ENCODE results near the gene TMTC2. TPM values are rescaled to one million over a fixed set of nuclear protein-coding genes. Genes with fewer than 3 reads are reported as not detected.

Gene TMTC2
- total and polyA plus RNA-seq, 2 donors (not counting 3 experiments of a cell fraction or from before 2014, with no cell fraction given) = 4.1 to 7.8 TPM

DNA sequence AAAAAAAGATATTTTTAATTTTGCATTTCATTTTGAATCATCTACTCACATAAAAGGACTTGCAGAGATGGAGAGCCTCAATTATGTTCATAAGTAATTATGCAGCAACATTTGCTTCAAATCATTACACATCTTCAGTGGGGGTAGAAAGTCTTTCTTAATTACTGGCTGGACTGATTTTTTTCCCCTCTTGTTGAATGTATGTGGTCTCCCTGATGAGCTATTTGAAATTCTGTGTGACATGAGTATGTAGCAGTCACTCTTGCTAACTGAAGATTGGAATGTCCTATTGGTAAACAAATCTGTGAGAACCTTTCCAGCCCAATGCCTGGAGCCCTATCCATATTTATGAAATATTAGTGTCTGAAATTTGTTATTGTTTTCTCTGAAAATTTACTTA is 139.8 kb downstream of the TMTC2 start:
- POLR2A ChIA-PET = no interaction called here
- no peak overlapping the region for H3K4me3 ChIP-seq (replicated peaks in 1 of 3; ENCODE audit: insufficient read depth in 1 of 3, low read depth in 1 of 3, low read length in 3 of 3)
- no peaks in the 10 kb centered on the region for H3K36me3 ChIP-seq (ENCODE audit: control insufficient read depth in 2 of 2, extremely low read depth in 1 of 2, insufficient read depth in 2 of 2, low read length in 2 of 2)
- FAIRE-seq (no peak), DNase-seq (ENCODE audit: low read depth, low spot score) (no peak)
- CTCF ChIA-PET = no interaction called here
- no peaks in the 10 kb centered on the region for H3K4me1 ChIP-seq (ENCODE audit: control insufficient read depth, extremely low read depth, insufficient read depth, low read length)
- no peak overlapping the region for H3K27ac ChIP-seq (ENCODE audit: insufficient read depth, low read depth, low read length)
- dilution Hi-C loops (cut with MboI; ENCODE audit: extremely low pct_ligation_motif_present, low sequenced_read_pairs) (no loop called here), intact Hi-C loops (cut with micrococcal nuclease) (no loop called here)
- BruUV-seq (replicated peaks) = no TSS peak
- no peaks in the 10 kb centered on the region for H3K79me2 ChIP-seq (ENCODE audit: control insufficient read depth, insufficient read depth, low read length)
- no peak overlapping the region for H2AFZ ChIP-seq (ENCODE audit: low read depth, low read length)
- H3K4me2 ChIP-seq (ENCODE audit: insufficient read depth, low read length) = no peak overlapping the region
- H3K27me3 ChIP-seq (ENCODE audit: control insufficient read depth in 2 of 2, insufficient read depth in 2 of 2, low read length in 2 of 2) = no peaks in the 10 kb centered on the region
- no peak overlapping the region for H3K9ac ChIP-seq (replicated peaks; ENCODE audit: extremely low read depth, insufficient read depth, low read length)
- TF ChIP-seq MYC (IDR thresholded peaks at IDR 0.05; ENCODE audit: low read depth, low read length) (no peak), JUN (IDR thresholded peaks at IDR 0.05; ENCODE audit: borderline replicate concordance, insufficient read depth, insufficient read length, low read depth) (no peak), POLR2AphosphoS5 (IDR thresholded peaks at IDR 0.05; ENCODE audit: insufficient read depth, low read depth, low read length) (no peak), POLR2A (IDR thresholded peaks at IDR 0.05; ENCODE audit: low read depth, low read length) (no peak)
- H3K9me1 ChIP-seq (replicated peaks; ENCODE audit: control insufficient read depth, extremely low read depth, insufficient read depth, low read length) = no peaks in the 10 kb centered on the region
- no peaks in the 10 kb centered on the region for H3K9me3 ChIP-seq (replicated peaks; ENCODE audit: control insufficient read depth, insufficient read depth, low read length)
- H4K20me1 ChIP-seq (replicated peaks; ENCODE audit: control insufficient read depth, extremely low read depth, insufficient read depth, low read length) = no peaks in the 10 kb centered on the region

DNA sequence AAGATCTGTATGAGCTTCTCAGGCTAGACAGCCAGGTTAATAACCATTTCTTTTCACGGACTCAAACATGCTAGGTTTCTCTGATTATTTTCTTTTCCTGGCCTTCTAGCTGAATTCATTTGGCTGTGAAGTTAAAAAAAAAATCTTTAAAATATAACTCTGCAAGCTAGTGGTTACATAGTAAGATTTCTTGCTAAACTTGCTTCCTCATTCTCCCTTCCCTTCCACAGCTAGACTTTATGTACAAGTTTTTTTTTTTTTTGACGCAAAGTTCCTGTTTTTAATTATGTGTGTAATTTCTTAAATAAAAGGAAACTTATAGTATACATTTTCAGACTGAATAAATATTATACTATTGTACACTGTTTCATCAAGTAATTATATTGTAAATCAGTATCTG is 145.4 kb downstream of the TMTC2 start:
- H3K4me3 ChIP-seq (replicated peaks in 1 of 3; ENCODE audit: insufficient read depth in 1 of 3, low read depth in 1 of 3, low read length in 3 of 3) = no peak overlapping the region
- H3K27me3 ChIP-seq (ENCODE audit: control insufficient read depth in 2 of 2, insufficient read depth in 2 of 2, low read length in 2 of 2) = no peaks in the 10 kb centered on the region
- no peaks in the 10 kb centered on the region for H3K79me2 ChIP-seq (ENCODE audit: control insufficient read depth, insufficient read depth, low read length)
- BruUV-seq (replicated peaks) = no TSS peak
- no peak overlapping the region for H3K27ac ChIP-seq (ENCODE audit: insufficient read depth, low read depth, low read length)
- intact Hi-C loops (cut with micrococcal nuclease) = no loop called here
- no peaks in the 10 kb centered on the region for H3K9me3 ChIP-seq (replicated peaks; ENCODE audit: control insufficient read depth, insufficient read depth, low read length)
- FAIRE-seq (no peak), DNase-seq (ENCODE audit: low read depth, low spot score) (no peak)
- ChIA-PET CTCF (interaction anchor here (1.0 to 1.3 kb wide), 2 partner anchors 17 to 26 kb away, joined by 3 read pairs; no protein-coding TSS in a partner anchor), POLR2A (no interaction called here)
- H4K20me1 ChIP-seq (replicated peaks; ENCODE audit: control insufficient read depth, extremely low read depth, insufficient read depth, low read length) = no peaks in the 10 kb centered on the region
- H3K9ac ChIP-seq (replicated peaks; ENCODE audit: extremely low read depth, insufficient read depth, low read length) = no peak overlapping the region
- H3K4me1 ChIP-seq (ENCODE audit: control insufficient read depth, extremely low read depth, insufficient read depth, low read length) = peaks cover 25% of the 10 kb centered on the region
- no peaks in the 10 kb centered on the region for H3K36me3 ChIP-seq (ENCODE audit: control insufficient read depth in 2 of 2, extremely low read depth in 1 of 2, insufficient read depth in 2 of 2, low read length in 2 of 2)
- H3K4me2 ChIP-seq (ENCODE audit: insufficient read depth, low read length) = no peak overlapping the region
- dilution Hi-C loops (cut with MboI; ENCODE audit: extremely low pct_ligation_motif_present, low sequenced_read_pairs) = no loop called here
- no peaks in the 10 kb centered on the region for H3K9me1 ChIP-seq (replicated peaks; ENCODE audit: control insufficient read depth, extremely low read depth, insufficient read depth, low read length)
- TF ChIP-seq FOS (IDR thresholded peaks at IDR 0.05; ENCODE audit: borderline replicate concordance, insufficient read depth, low read length) (no peak), POLR2A (IDR thresholded peaks at IDR 0.05; ENCODE audit: low read depth, low read length) (no peak), MYC (IDR thresholded peaks at IDR 0.05; ENCODE audit: low read depth, low read length) (no peak), EZH2 (IDR thresholded peaks at IDR 0.05; ENCODE audit: borderline replicate concordance, low read depth, low read length, severe bottlenecking) (no peak)
- H2AFZ ChIP-seq (ENCODE audit: low read depth, low read length) = no peak overlapping the region
